PC-9 (cell line): ENCODE measurements around the gene SCN8A.

Experiments used
- CTCF ChIP-seq: fragments of 200-600 bp; sonication (generic); conservative IDR thresholded peaks from 2 replicates; pipeline ENCODE4 v1.6.1; 2017; ENCODE audit warnings: mixed run types, antibody characterized with exemption, mild to moderate bottlenecking, moderate library complexity
- EZH2 ChIP-seq: fragments of 200-600 bp; sonication (generic); IDR thresholded peaks from 2 replicates; pipeline ENCODE4 v1.8.0; 2017; ENCODE audit warnings: antibody characterized with exemption, low read depth

GRCh38 chr12:51591016-51591901 is at the start of gene SCN8A:
- TF ChIP-seq CTCF (no peak), EZH2 (no peak)
